Measurements from ENCODE around the gene PPCS. TPM values are rescaled to one million over a fixed set of nuclear protein-coding genes. Genes with fewer than 3 reads are reported as not detected.
"Not testable (repeated sequence)": the region's sequence is repeated elsewhere in the genome, so short reads cannot be mapped to it uniquely, and the experiment has no call there.

The PPCS gene
- total RNA-seq, 1 donor from 2014 or later = 48.5 TPM

DNA sequence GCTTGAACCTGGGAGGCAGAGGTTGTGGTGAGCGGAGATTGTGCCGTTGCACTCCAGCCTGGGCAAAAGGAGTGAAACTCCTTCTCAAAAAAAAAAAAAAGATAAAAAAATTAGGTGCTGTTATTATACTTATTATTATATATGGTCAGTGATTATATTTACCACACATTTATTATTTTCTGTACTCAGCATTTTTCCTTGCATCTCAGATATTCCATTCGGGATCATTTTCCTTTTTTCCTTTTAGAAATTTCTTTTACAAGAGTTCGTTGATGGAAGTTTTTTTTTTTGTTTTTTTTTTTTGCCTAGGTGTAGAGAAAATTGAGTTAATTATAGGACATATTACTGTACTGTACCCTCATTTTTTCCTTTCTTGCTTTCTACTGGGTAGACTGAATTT, 20.3 kb downstream of the PPCS start:
- H3K27me3 Mint-ChIP-seq = no peaks in the 10 kb centered on the region
- no peak for DNase-seq (ENCODE audit: low spot score, unreplicated experiment)
- TF ChIP-seq, protein P1, sequence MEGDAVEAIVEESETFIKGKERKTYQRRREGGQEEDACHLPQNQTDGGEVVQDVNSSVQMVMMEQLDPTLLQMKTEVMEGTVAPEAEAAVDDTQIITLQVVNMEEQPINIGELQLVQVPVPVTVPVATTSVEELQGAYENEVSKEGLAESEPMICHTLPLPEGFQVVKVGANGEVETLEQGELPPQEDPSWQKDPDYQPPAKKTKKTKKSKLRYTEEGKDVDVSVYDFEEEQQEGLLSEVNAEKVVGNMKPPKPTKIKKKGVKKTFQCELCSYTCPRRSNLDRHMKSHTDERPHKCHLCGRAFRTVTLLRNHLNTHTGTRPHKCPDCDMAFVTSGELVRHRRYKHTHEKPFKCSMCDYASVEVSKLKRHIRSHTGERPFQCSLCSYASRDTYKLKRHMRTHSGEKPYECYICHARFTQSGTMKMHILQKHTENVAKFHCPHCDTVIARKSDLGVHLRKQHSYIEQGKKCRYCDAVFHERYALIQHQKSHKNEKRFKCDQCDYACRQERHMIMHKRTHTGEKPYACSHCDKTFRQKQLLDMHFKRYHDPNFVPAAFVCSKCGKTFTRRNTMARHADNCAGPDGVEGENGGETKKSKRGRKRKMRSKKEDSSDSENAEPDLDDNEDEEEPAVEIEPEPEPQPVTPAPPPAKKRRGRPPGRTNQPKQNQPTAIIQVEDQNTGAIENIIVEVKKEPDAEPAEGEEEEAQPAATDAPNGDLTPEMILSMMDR (IDR thresholded peaks at IDR 0.05; ENCODE audit: unreplicated experiment) = no peak
- no peak overlapping the region for H3K4me3 Mint-ChIP-seq (ENCODE audit: low read depth)
- no peaks in the 10 kb centered on the region for H3K4me1 Mint-ChIP-seq (ENCODE audit: low read depth)
- peaks cover 2% of the 10 kb centered on the region for H3K36me3 Mint-ChIP-seq (ENCODE audit: insufficient read depth)
- H3K27ac Mint-ChIP-seq = no peak overlapping the region
- no peaks in the 10 kb centered on the region for H3K9me3 Mint-ChIP-seq (ENCODE audit: low read depth)

DNA sequence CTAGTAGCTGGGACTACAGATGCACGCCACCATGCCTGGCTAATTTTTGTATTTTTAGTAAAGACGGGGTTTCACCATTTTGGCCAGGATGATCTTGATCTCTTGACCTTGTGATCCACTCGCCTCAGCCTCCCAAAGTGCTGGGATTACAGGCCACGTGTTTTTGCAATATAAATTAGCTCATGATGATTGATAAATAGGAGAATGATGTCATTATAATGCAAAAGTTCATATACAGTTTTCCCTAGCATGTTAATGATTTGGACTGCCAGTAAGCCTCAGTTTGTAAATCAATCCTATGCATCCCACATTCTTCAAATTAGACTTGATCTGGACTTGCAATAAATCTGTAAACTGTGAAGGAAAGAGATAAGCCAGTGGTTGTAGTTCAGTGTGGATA, 21.0 kb downstream of the PPCS start:
- not testable (repeated sequence) for H3K27me3 Mint-ChIP-seq; H3K4me3 Mint-ChIP-seq (ENCODE audit: low read depth); H3K27ac Mint-ChIP-seq; DNase-seq (ENCODE audit: low spot score, unreplicated experiment); H3K4me1 Mint-ChIP-seq (ENCODE audit: low read depth); H3K36me3 Mint-ChIP-seq (ENCODE audit: insufficient read depth); H3K9me3 Mint-ChIP-seq (ENCODE audit: low read depth)

DNA sequence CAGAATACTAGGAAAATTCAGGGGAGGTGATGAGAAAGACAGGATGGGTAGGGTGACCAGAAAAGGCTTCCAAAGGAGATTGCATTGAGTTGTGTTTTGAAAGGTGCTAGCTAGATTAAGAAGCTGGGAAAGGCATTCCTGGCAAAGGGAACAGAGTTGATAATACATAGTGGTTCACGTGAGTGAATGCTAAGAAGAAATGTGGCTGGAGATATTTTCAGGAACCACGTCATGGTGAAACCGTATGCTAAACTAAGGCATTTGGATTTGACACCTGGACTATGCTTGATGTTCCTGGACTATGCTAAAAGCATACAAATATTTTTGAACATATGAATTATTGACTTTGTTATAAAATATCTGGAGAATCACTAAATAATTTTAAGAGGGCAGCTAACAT, 21.4 kb downstream of the PPCS start:
- H3K36me3 Mint-ChIP-seq (ENCODE audit: insufficient read depth) = peaks cover 2% of the 10 kb centered on the region
- H3K4me1 Mint-ChIP-seq (ENCODE audit: low read depth) = no peaks in the 10 kb centered on the region
- no peaks in the 10 kb centered on the region for H3K9me3 Mint-ChIP-seq (ENCODE audit: low read depth)
- H3K27me3 Mint-ChIP-seq = no peaks in the 10 kb centered on the region
- H3K27ac Mint-ChIP-seq = no peak overlapping the region
- no peak overlapping the region for H3K4me3 Mint-ChIP-seq (ENCODE audit: low read depth)
- TF ChIP-seq, protein P1 (IDR thresholded peaks at IDR 0.05; ENCODE audit: unreplicated experiment) = no peak
- no peak for DNase-seq (ENCODE audit: low spot score, unreplicated experiment)

DNA sequence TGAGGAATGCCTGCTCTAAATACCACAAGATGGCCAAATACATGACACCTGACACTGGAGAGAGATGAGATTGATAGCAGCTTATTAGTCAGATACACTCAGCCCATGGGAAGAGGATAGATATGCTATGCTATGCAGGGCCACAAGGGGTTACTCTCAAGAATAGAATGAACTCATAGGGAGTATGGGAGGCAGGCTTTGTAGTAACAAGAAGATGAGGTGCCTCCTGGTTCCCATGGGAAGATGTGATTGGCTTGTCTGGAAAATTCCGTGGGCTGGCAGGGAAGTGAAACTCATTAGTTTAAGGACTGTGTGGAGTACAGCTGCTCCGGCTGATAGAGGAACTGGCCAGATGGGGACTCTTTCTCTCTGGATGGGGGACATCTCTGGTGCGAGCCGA, 23.3 kb downstream of the PPCS start:
- Mint-ChIP-seq H3K4me1 (ENCODE audit: low read depth) (no peaks in the 10 kb centered on the region), H3K36me3 (ENCODE audit: insufficient read depth) (peaks cover 7% of the 10 kb centered on the region), H3K4me3 (ENCODE audit: low read depth) (no peak overlapping the region), H3K27ac (no peak overlapping the region), H3K27me3 (no peaks in the 10 kb centered on the region), H3K9me3 (ENCODE audit: low read depth) (no peaks in the 10 kb centered on the region)
- TF ChIP-seq, protein P1 (IDR thresholded peaks at IDR 0.05; ENCODE audit: unreplicated experiment) = no peak
- DNase-seq (ENCODE audit: low spot score, unreplicated experiment) = no peak

DNA sequence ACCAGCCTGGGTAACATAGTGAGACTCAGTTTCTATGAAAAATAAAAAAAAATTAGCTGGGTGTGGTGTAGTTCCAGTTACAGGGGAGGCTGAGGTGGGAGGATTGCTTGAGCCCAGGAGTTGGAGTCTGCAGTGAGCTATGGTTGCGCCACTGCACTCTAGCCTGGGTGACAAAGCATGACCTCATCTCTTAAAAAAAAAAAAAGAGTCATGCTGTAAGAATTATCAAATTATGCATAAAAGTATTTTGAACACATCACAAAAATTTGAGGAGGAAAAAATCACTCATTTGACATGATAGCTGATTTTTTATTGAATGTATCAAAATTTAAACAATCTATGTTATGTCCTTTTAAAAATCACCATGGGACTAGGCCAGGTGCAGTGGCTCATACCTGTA, 24.6 kb downstream of the PPCS start:
- H3K4me3 Mint-ChIP-seq (ENCODE audit: low read depth) = no peak overlapping the region
- H3K27ac Mint-ChIP-seq = no peak overlapping the region
- H3K4me1 Mint-ChIP-seq (ENCODE audit: low read depth) = no peaks in the 10 kb centered on the region
- H3K27me3 Mint-ChIP-seq = no peaks in the 10 kb centered on the region
- H3K9me3 Mint-ChIP-seq (ENCODE audit: low read depth) = no peaks in the 10 kb centered on the region
- H3K36me3 Mint-ChIP-seq (ENCODE audit: insufficient read depth) = peaks cover 7% of the 10 kb centered on the region
- TF ChIP-seq, protein P1 (IDR thresholded peaks at IDR 0.05; ENCODE audit: unreplicated experiment) = no peak
- DNase-seq (ENCODE audit: low spot score, unreplicated experiment) = no peak

DNA sequence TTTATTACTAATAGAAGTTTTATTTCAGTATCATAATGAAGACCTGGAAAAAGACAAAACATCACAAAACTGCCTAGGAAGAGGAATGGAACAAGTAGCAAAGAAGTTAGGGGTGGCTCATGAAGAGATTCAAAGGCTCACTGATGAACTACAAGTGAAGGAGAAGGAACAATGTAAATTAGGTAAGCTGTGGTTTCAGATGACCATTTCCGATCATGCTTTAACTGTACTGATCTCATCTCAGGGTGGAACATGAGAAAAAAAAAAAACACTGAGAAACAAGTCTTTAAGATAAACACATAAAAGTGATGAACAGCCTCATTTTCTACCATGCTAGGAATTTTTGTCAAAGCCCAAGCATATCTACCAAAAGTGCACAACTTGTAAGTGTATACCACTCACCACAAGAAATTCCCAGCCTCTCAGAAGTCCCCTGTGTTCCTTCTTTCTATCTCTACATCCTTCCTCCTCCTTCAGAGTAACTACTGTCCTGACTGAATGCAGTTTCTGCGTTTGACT, 26.4 kb downstream of the PPCS start:
- Mint-ChIP-seq H3K4me1 (ENCODE audit: low read depth) (no peaks in the 10 kb centered on the region), H3K36me3 (ENCODE audit: insufficient read depth) (peaks cover 12% of the 10 kb centered on the region), H3K9me3 (ENCODE audit: low read depth) (no peaks in the 10 kb centered on the region), H3K27ac (no peak overlapping the region), H3K27me3 (no peaks in the 10 kb centered on the region), H3K4me3 (ENCODE audit: low read depth) (no peak overlapping the region)
- DNase-seq (ENCODE audit: low spot score, unreplicated experiment) = no peak
- TF ChIP-seq, protein P1 (IDR thresholded peaks at IDR 0.05; ENCODE audit: unreplicated experiment) = no peak

All from progenitor cell of endocrine pancreas (in vitro differentiated cells).